K562 (cell line): ENCODE data around the gene RNF168. TPM values are rescaled to one million over a fixed set of nuclear protein-coding genes. Genes with fewer than 3 reads are reported as not detected.

Source experiments
- ATAC-seq: fragments of 200-7000 bp; cut with Tn5 transposase; 3 replicates; pipeline ENCODE4 v1.9.1; 2020; ENCODE audit warnings: moderate library complexity
- BruUV-seq: library from RNA; stranded (reverse); fragments of 400-500 nt; replicated peaks from 2 replicates; lab custom pipeline; 2021; lab: Mats Ljungman, UMichigan
- CTCF ChIA-PET: fragments of 300-600 bp; formaldehyde crosslinking; extraction: SDS; loops from one replicate; lab custom pipeline; 2021; ENCODE audit warnings: low intra/inter-chr PET ratio; lab: Yijun Ruan, JAX
- POLR2A ChIA-PET: fragments of 300-600, 350-650 bp; sonication (Branson Sonifier 250); formaldehyde crosslinking; extraction: SDS; loops from one replicate; lab custom pipeline; 2021; ENCODE audit warnings: antibody characterized with exemption, inconsistent platforms; lab: Yijun Ruan, JAX
- DNase-seq, 4 experiments: peaks; one replicate each; pipeline versions ENCODE4 v3.0.0 to v3.0.0-alpha.2; 2011 to 2018; ENCODE audit warnings: low spot score in 3 of 4, mixed read lengths in 3 of 4; ENCODE audit errors: extremely low read depth in 1 of 4
- FAIRE-seq: peaks from 2 replicates; lab custom pipeline; 2011; peaks lifted over from hg19 to GRCh38; lab: Jason Lieb, UNC
- H2AFZ ChIP-seq: 2 replicates; pipeline ENCODE4 v1.6.0; 2011; ENCODE audit warnings: low read depth, low read length, control low read depth, inconsistent platforms
- H3K27ac ChIP-seq: fragments of 200-600 bp; 3 replicates; pipeline ENCODE4 v1.8.0; 2011; ENCODE audit warnings: low read depth, mild to moderate bottlenecking, control low read depth, inconsistent platforms, low read length, moderate library complexity, mixed read lengths; ENCODE audit errors: extremely low read depth
- H3K27me3 ChIP-seq, 2 experiments: fragments of 300-600 bp in 1 of 2; 2 replicates in 1 of 2; 3 replicates in 1 of 2; pipeline versions ENCODE4 v1.6.0 to v1.8.0; 2011; ENCODE audit warnings: inconsistent platforms in 2 of 2, low read length in 2 of 2, mild to moderate bottlenecking in 1 of 2, mixed read lengths in 1 of 2, moderate library complexity in 1 of 2; ENCODE audit not compliant: control insufficient read depth in 2 of 2, insufficient read depth in 2 of 2
- H3K36me3 ChIP-seq: fragments of 300-600 bp; 3 replicates; pipeline ENCODE4 v1.8.0; 2011; ENCODE audit warnings: mild to moderate bottlenecking, low read length, inconsistent platforms; ENCODE audit not compliant: control insufficient read depth, insufficient read depth
- H3K4me1 ChIP-seq, 2 experiments: fragments of 200-600 bp in 1 of 2; replicated peaks in 1 of 2; 2 replicates in 1 of 2; 3 replicates in 1 of 2; pipeline versions ENCODE4 v1.5.1 to v1.8.0; 2011; ENCODE audit warnings: inconsistent platforms in 2 of 2, low read length in 2 of 2, mild to moderate bottlenecking in 1 of 2, mixed read lengths in 1 of 2, moderate library complexity in 1 of 2; ENCODE audit not compliant: control insufficient read depth in 2 of 2, insufficient read depth in 2 of 2
- H3K4me2 ChIP-seq: 2 replicates; pipeline ENCODE4 v1.6.1; 2011; ENCODE audit warnings: low read length, control low read depth, inconsistent platforms, mixed read lengths; ENCODE audit not compliant: insufficient read depth
- H3K4me3 ChIP-seq: fragments of 200-600 bp; sonication (generic), shearing (Covaris generic); 2 replicates; pipeline ENCODE4 v1.5.1; 2016; ENCODE audit warnings: control low read depth, inconsistent platforms
- H3K79me2 ChIP-seq: fragments of 200-600 bp; 3 replicates; pipeline ENCODE4 v1.8.0; 2011; ENCODE audit warnings: low read length, inconsistent platforms; ENCODE audit not compliant: control insufficient read depth, insufficient read depth
- H3K9ac ChIP-seq, 2 experiments: 2 replicates each; pipeline versions ENCODE4 v1.6.0 to v1.6.1; 2011; ENCODE audit warnings: low read depth in 2 of 2, low read length in 2 of 2, control low read depth in 1 of 2, inconsistent platforms in 1 of 2, mild to moderate bottlenecking in 1 of 2, mixed read lengths in 1 of 2; ENCODE audit not compliant: insufficient read depth in 1 of 2
- H3K9me1 ChIP-seq: one replicate; pipeline ENCODE4 v1.6.0; 2011; ENCODE audit warnings: inconsistent platforms, mild to moderate bottlenecking, low read length, moderate library complexity; ENCODE audit not compliant: control insufficient read depth, insufficient read depth
- H3K9me3 ChIP-seq: replicated peaks from 2 replicates; pipeline ENCODE4 v1.5.1; 2011; ENCODE audit warnings: low read depth, low read length, inconsistent platforms; ENCODE audit not compliant: control insufficient read depth, insufficient read depth
- H4K20me1 ChIP-seq: replicated peaks from 2 replicates; pipeline ENCODE4 v1.6.1; 2011; ENCODE audit warnings: low read length, inconsistent platforms, mixed read lengths; ENCODE audit not compliant: control insufficient read depth, insufficient read depth
- CTBP1 ChIP-seq: fragments of 450-650 bp; IDR thresholded peaks from 2 replicates; pipeline ENCODE4 v1.6.1; 2016; ENCODE audit warnings: borderline replicate concordance
- DIDO1 ChIP-seq: fragments of 450-650 bp; IDR thresholded peaks from 2 replicates; pipeline ENCODE4 v1.6.1; 2016; ENCODE audit warnings: low read depth, missing biosample characterization, missing genetic modification characterization
- MTF1 ChIP-seq: fragments of 250-450 bp; sonication (Bioruptor Pico); IDR thresholded peaks from 2 replicates; pipeline ENCODE4 v1.9.0; 2021; ENCODE audit warnings: moderate library complexity, mild to moderate bottlenecking, inconsistent platforms, borderline replicate concordance
- RBM25 ChIP-seq: fragments of 200-400 bp; formaldehyde crosslinking; IDR thresholded peaks from 2 replicates; pipeline ENCODE4 v1.6.1; 2018; ENCODE audit warnings: low read length, low read depth, moderate library complexity; ENCODE audit not compliant: severe bottlenecking
- ZNF121 ChIP-seq: sonication (generic); formaldehyde crosslinking; conservative IDR thresholded peaks from 2 replicates; pipeline ENCODE4 v1.8.0; 2022; ENCODE audit warnings: missing genetic modification reagents
- WGBS: fragments of 100-300 bp; shearing (Covaris generic); methylation state at CpG from one replicate; pipeline ENCODE4 v1.1.6; 2016; ENCODE audit warnings: low coverage, mixed read lengths; ENCODE audit not compliant: insufficient coverage; ENCODE audit errors: missing lambda C conversion rate; 5-methylcytosine and 5-hydroxymethylcytosine counted together
- in situ Hi-C: fragments of 300-500 bp; cut with MboI; formaldehyde crosslinking; loops from 4 replicates; pipeline ENCODE4 v1.15.0; 2018; ENCODE audit warnings: inconsistent platforms, mixed read lengths
- intact Hi-C: fragments of 100-400 bp; cut with micrococcal nuclease; formaldehyde crosslinking; loops from 2 replicates; pipeline ENCODE4 v1.14.2; 2022
- polyA plus RNA-seq, 8 experiments: library from polyadenylated mRNA; depleted of rRNA in 4 of 8; stranded (reverse) in 5 of 8; unstranded in 3 of 8; fragments of >200 nt; fragmentation: Nextera tagmentation in 2 of 8; fragmentation: Illumina TruSeq in 1 of 8; extraction: Ambion mirVana in 2 of 8; extraction: Trizol in 1 of 8; gene quantifications; 2 replicates each; pipeline versions ENCODE4 v1.2.1 to v1.2.3, GENCODE V29; 2011 to 2014; ENCODE audit warnings: inconsistent platforms in 1 of 8, missing spikeins in 1 of 8
- total RNA-seq, 7 experiments: library from RNA; depleted of rRNA in 6 of 7; stranded (reverse); fragments of >200 nt in 6 of 7; fragmentation: Illumina TruSeq in 2 of 7; extraction: Trizol in 2 of 7; gene quantifications; 2 replicates each; pipeline versions ENCODE4 v1.2.1 to v1.2.3, GENCODE V29; 2011 to 2021; ENCODE audit warnings: low replicate concordance in 1 of 7
- TF ChIP-seq, protein P1 (sequence below): sonication (generic); formaldehyde crosslinking; IDR thresholded peaks from 2 replicates; pipeline ENCODE4 v1.8.0; 2022; ENCODE audit warnings: mild to moderate bottlenecking, missing genetic modification reagents

The RNF168 gene
- total and polyA plus RNA-seq, 9 of the 15 experiments (the other 6 are each of a cell fraction or from before 2014, with no cell fraction given): 6.0 to 32.1 (median 16.6) TPM

DNA sequence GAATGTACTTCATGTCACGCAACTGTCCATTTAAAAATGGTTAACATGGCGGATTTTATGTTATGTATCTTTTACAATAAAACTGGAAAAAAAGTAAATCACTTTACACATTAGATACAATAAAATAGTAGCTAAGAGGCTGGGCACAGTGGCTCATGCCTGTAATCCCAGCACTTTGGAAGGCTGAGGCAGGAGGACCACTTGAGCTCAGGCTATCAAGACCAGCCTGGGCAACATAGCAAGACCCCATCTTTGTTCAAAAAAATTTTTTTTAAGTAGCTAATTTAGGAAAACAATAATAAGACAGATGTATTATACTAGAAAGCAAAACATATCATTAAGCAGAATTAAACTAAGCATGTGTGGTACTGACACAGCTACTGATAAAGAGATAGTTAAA is 11.5 kb downstream of the RNF168 start:
- Histone ChIP-seq H3K9me1 (no peaks in the 10 kb centered on the region), H3K79me2 (peaks cover 93% of the 10 kb centered on the region), H3K4me2 (no peak overlapping the region), H3K27me3 (no peaks in the 10 kb centered on the region), H3K27ac (no peak overlapping the region), H3K9me3 (no peaks in the 10 kb centered on the region), H3K4me3 (no peak overlapping the region), H2AFZ (no peak overlapping the region), H3K9ac (no peak overlapping the region)
- CTCF ChIA-PET: no interaction called here
- 100% methylated on average over 2 of the region's 2 CpGs for WGBS
- in situ Hi-C loops (no loop called here), intact Hi-C loops (no loop called here)
- no peak for DNase-seq
- no peak for ATAC-seq
- no TSS peak for BruUV-seq
- POLR2A ChIA-PET: interaction anchor here (0.7 to 1.1 kb wide), 3 partner anchors 9 to 64 kb away, joined by 3 to 4 read pairs (median 3); no protein-coding TSS in a partner anchor
- TF ChIP-seq RBM25 (peak; percentile 12), DIDO1 (tag) (no peak), MTF1 (CRISPR knock-in tag) (no peak), CTBP1 (no peak), ZNF121 (CRISPR knock-in tag) (peak; percentile 95)
- TF ChIP-seq, protein P1, sequence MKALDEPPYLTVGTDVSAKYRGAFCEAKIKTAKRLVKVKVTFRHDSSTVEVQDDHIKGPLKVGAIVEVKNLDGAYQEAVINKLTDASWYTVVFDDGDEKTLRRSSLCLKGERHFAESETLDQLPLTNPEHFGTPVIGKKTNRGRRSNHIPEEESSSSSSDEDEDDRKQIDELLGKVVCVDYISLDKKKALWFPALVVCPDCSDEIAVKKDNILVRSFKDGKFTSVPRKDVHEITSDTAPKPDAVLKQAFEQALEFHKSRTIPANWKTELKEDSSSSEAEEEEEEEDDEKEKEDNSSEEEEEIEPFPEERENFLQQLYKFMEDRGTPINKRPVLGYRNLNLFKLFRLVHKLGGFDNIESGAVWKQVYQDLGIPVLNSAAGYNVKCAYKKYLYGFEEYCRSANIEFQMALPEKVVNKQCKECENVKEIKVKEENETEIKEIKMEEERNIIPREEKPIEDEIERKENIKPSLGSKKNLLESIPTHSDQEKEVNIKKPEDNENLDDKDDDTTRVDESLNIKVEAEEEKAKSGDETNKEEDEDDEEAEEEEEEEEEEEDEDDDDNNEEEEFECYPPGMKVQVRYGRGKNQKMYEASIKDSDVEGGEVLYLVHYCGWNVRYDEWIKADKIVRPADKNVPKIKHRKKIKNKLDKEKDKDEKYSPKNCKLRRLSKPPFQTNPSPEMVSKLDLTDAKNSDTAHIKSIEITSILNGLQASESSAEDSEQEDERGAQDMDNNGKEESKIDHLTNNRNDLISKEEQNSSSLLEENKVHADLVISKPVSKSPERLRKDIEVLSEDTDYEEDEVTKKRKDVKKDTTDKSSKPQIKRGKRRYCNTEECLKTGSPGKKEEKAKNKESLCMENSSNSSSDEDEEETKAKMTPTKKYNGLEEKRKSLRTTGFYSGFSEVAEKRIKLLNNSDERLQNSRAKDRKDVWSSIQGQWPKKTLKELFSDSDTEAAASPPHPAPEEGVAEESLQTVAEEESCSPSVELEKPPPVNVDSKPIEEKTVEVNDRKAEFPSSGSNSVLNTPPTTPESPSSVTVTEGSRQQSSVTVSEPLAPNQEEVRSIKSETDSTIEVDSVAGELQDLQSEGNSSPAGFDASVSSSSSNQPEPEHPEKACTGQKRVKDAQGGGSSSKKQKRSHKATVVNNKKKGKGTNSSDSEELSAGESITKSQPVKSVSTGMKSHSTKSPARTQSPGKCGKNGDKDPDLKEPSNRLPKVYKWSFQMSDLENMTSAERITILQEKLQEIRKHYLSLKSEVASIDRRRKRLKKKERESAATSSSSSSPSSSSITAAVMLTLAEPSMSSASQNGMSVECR: no peak
- TF ChIP-seq, all 486 proteins: peak for 2
- Histone ChIP-seq H3K36me3 (peaks cover 51% of the 10 kb centered on the region; the same call in 2 of the 3 replicates), H3K4me1 (peaks cover 0 to 9% of the 10 kb centered on the region in 2 experiments; a peak in 3 of 5 replicates), H4K20me1 (peaks cover 13% of the 10 kb centered on the region; the same call in 1 of the 2 replicates)
- no peak for FAIRE-seq
